Left ventricle myocardium superior (tissue), 1 donor: ENCODE measurements around the gene SLC35A1. TPM values are rescaled to one million over a fixed set of nuclear protein-coding genes. Genes with fewer than 3 reads are reported as not detected.

Source experiments
- ATAC-seq: fragments of 200-7000 bp; cut with Tn5 transposase; one replicate; pipeline ENCODE4 v1.9.1; 2020; ENCODE audit warnings: mild to moderate bottlenecking, moderate library complexity
- DNase-seq: peaks from one replicate; pipeline ENCODE4 v3.0.0-alpha.2; 2020
- intact Hi-C: fragments of 100-400 bp; cut with micrococcal nuclease; formaldehyde crosslinking; loops from one replicate; pipeline ENCODE4 v1.11.0; 2022
- total RNA-seq: library from RNA; stranded (reverse); fragmentation: NEBNext Ultra II Directional; extraction: Animal tissue kit (Norgen Biotek cat#: 25700); gene quantifications from one replicate; pipeline ENCODE4 v1.2.1, GENCODE V29; 2021
- donor health status: DM: no; HTN: yes; CAD: no; lungs with severe emphysema.

SLC35A1 gene
- total RNA-seq, 1 donor from 2014 or later, result 10.5 TPM

GRCh38 chr6:87514831-87515230, 42.1 kb downstream of the SLC35A1 start:
- no peak for DNase-seq
- intact Hi-C loops, result no loop called here
- no peak for ATAC-seq

DNA sequence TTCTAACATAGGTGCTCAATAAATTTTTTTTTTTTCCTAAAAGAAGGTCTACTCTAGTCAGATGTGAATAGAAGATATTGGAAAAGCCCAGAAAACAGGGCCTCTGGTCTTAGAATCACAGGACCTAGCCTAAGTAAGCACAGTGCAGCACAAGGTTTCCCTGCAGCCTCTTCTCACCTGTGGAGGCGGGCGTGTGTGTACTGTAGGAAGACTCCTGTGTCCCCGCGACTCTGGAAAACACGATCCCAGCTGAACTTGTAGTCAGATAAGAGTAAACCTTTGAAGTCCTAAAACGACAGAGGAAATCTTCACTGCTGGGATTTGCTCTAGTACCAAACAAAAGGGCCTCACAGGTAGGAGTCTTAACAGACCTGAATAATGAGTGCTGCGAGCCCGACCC, 45.7 kb downstream of the SLC35A1 start:
- DNase-seq (no peak), ATAC-seq (no peak)
- intact Hi-C loops, result no loop called here

- intact Hi-C loops, result no loop called here
- ATAC-seq, result no peak
- DNase-seq, result no peak
Observed at GRCh38 chr6:87522686-87523085, 49.9 kb downstream of the SLC35A1 start.

GRCh38 chr6:87529221-87529620, 56.4 kb downstream of the SLC35A1 start:
- intact Hi-C loops, result no loop called here
- ATAC-seq (no peak), DNase-seq (no peak)

GRCh38 chr6:87534377-87535047, 61.7 kb downstream of the SLC35A1 start:
- DNase-seq, result no peak
- ATAC-seq, result no peak
- intact Hi-C loops, result no loop called here

DNA sequence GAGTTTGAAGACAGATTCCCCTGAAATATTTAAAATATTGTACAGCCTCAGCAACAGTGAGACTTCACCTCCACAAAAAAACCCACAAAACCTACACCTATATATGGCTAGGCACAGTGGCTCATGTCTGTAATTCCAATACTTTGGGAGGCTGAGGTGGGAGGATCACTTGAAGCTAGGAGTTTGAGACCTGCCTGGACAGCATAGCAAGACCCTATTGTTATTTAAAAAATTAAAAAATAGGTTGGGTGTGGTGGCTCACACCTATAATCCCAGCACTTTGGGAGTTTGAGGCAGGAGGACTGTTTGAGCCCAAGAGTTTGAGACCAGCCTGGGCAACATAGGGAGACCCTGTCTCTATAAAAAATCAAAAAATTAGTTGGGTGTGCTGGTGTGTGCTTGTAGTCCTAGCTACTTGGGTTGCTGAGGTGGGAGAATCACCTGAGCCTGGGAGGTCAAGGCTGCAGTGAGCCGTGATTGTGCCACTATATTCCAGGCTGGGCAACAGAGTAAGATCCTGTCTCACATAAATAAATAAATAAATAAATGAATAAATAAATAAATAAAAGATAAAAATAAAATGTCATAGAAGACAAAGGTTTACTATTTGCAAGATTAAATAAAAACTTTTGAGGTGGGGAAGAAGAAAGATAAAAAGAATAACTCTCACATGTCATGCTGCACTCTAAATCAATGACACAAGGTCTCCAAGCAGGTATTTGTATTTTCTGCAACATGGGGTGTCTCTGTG, 65.9 kb downstream of the SLC35A1 start:
- ATAC-seq (no peak), DNase-seq (no peak)
- intact Hi-C loops, result no loop called here

- intact Hi-C loops, result no loop called here
- DNase-seq (no peak), ATAC-seq (no peak)
Observed at GRCh38 chr6:87539554-87539953, 66.8 kb downstream of the SLC35A1 start.

GRCh38 chr6:87540539-87540938, 67.8 kb downstream of the SLC35A1 start:
- intact Hi-C loops, result no loop called here
- DNase-seq, result no peak
- peak; percentile 70 for ATAC-seq

GRCh38 chr6:87541041-87541440, 68.3 kb downstream of the SLC35A1 start:
- ATAC-seq (no peak), DNase-seq (no peak)
- intact Hi-C loops, result no loop called here

DNA sequence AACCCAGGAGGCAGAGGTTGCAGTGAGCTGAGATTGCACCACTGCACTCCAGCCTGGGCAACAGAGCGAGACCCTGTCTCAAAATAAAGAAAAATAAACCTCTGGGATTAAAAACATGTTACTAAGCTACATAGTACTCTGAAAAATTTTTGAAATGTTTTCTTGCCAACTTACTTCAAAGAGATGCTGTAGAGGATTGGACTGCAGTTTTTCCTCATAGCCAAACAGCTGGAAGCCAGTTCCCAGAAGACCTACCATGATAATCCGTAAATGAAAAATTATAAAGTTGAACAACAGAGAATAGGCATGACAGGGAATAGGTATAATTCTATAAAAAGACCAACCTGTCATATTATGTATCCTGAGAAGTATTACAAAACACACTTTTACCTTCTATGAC, 69.0 kb downstream of the SLC35A1 start:
- DNase-seq, result no peak
- intact Hi-C loops, result no loop called here
- peak; percentile 41 for ATAC-seq

DNA sequence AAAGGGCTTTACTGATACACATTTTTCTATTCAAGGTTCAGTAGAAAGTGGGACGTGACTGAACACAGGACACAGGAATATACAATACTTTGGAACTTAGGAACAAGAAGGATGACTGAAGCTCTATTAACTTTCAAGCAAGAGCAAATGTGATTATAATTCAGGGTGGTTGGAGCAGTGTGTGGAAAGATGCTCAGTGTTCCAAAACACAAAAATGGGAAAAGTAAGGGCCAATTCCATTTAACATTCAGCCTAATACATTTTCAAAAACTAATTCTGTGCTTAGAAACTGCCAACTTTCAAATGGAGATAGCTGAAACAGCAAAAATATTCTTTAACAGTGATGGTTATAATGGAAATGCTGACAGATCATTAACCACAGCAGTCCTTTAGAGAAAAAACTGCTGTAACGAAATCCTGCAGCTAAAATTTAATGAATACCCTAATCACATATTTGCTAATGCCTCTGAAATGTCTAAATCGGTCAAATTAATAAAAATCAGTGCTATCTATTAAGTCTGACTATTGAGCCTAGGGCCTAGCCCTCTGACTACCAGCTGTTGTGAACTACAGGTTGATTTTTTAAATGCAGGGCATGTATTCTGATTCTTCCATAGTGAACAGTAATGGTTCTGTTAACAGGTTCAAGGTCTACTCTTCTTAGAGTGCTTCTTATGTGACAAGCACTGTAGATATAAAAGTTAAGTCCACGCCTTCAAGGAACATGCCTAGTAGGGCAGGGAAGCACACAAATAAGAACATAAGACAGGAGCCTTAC, 71.1 kb downstream of the SLC35A1 start:
- intact Hi-C loops, result no loop called here
- no peak for ATAC-seq

GRCh38 chr6:87544474-87544735, 71.6 kb downstream of the SLC35A1 start:
- no peak for ATAC-seq

More for the DNA sequence above, 71.1 kb downstream of the SLC35A1 start:
- no peak for DNase-seq

GRCh38 chr6:87551799-87552198, 79.0 kb downstream of the SLC35A1 start:
- ATAC-seq (no peak), DNase-seq (no peak)
- intact Hi-C loops, result no loop called here

More at GRCh38 chr6:87544474-87544735, 71.6 kb downstream of the SLC35A1 start:
- intact Hi-C loops, result no loop called here
- no peak for DNase-seq

DNA sequence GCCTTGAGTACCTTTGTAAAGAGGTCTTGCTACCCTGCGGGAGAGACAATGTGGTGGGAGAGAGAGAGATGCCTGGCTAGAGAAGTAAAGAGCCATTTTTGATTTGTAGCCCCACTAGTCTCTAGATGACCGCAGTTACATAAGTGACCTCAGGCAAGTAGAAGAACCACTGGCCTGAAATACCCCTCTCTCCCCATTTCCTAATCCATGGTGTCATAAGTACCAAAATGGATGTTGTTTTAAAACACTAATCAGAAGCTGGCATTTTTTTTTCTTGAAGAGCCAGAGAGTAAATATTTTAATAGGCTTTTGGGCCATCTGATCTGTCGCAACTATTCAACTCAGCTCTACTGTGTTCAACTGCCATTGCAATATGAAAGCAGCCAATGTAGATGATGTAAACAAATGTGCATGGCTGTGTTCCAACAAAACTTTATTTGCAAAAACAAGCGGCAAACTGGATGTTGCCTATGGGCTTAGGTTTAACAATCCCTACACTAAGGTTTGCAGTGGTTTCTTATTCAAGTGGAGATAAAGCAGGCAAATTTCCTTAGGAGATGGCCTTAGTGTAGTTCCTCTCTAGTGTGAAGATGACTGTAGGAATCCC, 80.5 kb downstream of the SLC35A1 start:
- DNase-seq (no peak), ATAC-seq (no peak)
- intact Hi-C loops, result no loop called here

DNA sequence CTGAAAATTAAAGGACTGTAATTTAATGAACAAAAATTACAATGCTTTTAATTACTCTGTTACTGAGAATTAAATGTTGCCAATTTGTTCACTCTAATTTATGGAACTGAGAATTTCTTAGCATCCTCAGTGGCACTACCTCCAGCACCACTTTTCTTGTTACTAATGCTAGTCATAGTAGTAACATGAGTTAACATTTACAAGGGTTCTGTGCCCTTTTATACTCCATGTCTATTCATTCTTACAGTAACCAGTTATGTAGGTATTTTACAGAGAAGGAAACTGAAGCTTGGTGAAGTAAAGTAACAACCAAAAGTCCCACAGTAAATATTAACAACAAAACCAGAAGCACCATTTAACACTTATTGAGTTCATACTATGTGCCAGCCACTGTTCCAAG, 82.7 kb downstream of the SLC35A1 start:
- ATAC-seq, result no peak
- intact Hi-C loops, result no loop called here

GRCh38 chr6:87558446-87558845, 85.7 kb downstream of the SLC35A1 start:
- intact Hi-C loops, result no loop called here
- ATAC-seq (no peak), DNase-seq (no peak)

More for the DNA sequence above, 82.7 kb downstream of the SLC35A1 start:
- no peak for DNase-seq

DNA sequence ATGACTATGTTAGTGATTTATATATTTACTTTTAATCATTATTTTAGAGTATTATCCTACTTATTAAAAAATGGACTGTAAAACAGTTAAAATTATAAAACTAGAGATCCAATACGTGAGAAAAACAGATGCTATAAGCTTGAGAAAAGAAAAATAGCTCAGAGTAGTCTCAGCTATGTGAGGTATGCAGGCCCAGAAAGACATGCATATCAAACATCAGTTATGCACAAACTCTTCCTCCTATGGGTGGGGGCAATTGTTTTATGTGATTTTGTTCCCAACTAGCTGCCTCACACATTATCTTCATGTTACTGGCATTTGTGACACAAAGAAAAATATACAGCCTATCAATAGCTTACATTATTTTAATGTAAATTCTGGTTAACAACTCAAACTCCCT, 88.2 kb downstream of the SLC35A1 start:
- no peak for ATAC-seq
- intact Hi-C loops, result no loop called here
- no peak for DNase-seq
